Memory B cell (primary cell): ENCODE measurements around the gene LDB2.

ENCODE experiments used
- ATAC-seq: fragments of 150-1000 bp; cut with Tn5 transposase; 2 replicates; pipeline ENCODE4 v1.10.0; 2021; ENCODE audit warnings: low read depth, mild to moderate bottlenecking, moderate library complexity
- DNase-seq, 2 donors: peaks; one replicate each; pipeline ENCODE4 v3.0.0; 2022; ENCODE audit warnings: low spot score in 2 of 2
- H3K27ac Mint-ChIP-seq: one replicate; pipeline ENCODE4 v1.8.0; 2022; ENCODE audit warnings: mild to moderate bottlenecking, moderate library complexity, mixed read lengths
- H3K27me3 Mint-ChIP-seq: one replicate; pipeline ENCODE4 v1.8.0; 2022; ENCODE audit warnings: mixed read lengths
- H3K36me3 Mint-ChIP-seq: one replicate; pipeline ENCODE4 v1.8.0; 2022; ENCODE audit warnings: mild to moderate bottlenecking, mixed read lengths
- H3K4me1 Mint-ChIP-seq: one replicate; pipeline ENCODE4 v1.8.0; 2022; ENCODE audit warnings: mixed read lengths
- H3K4me3 Mint-ChIP-seq: one replicate; pipeline ENCODE4 v1.8.0; 2022; ENCODE audit warnings: mild to moderate bottlenecking, moderate library complexity, mixed read lengths
- H3K9me3 Mint-ChIP-seq: one replicate; pipeline ENCODE4 v1.8.0; 2022; ENCODE audit warnings: mixed read lengths

The LDB2 gene

GRCh38 chr4:16731776-16732380 is 166.6 kb downstream of the LDB2 start:
- no peaks in the 10 kb centered on the region for H3K27me3 Mint-ChIP-seq
- H3K36me3 Mint-ChIP-seq, result no peaks in the 10 kb centered on the region
- DNase-seq (no peak), ATAC-seq (no peak)
- H3K27ac Mint-ChIP-seq, result no peak overlapping the region
- no peak overlapping the region for H3K4me3 Mint-ChIP-seq
- no peaks in the 10 kb centered on the region for H3K4me1 Mint-ChIP-seq
- peaks cover 4% of the 10 kb centered on the region for H3K9me3 Mint-ChIP-seq

DNA sequence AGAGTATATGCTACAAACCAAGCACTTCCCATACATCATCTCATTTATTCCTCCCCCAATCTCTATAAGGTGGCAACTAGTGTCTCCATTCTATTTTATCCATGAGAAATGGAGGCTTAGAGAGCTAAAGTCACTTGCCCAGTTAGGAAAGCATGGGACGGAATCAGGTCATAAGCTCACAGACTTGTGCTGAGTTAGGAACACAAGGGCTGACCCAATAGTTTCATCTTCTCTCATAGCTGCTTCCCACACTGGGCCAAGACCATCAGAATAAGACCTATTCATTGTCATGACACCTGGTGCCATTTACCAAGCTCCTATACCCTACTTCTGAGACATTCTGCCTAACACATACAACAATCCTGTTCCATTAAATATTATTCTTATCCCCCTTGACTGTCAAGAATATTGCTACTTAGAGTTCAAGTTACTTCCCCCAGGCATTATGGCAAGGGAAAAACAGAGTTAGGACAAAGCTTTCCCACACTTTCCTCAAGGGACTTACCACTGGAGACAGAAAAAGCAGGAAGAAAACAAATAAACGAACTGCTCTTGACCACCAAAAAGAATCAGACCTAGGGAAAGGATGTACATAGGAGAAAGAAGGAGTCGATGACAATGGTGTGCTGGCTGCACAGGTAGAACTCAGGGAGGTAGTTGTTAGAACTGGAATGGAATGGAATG is 167.8 kb downstream of the LDB2 start:
- ATAC-seq (no peak), DNase-seq (no peak)
- Mint-ChIP-seq H3K27ac (no peak overlapping the region), H3K4me3 (no peak overlapping the region), H3K9me3 (peaks cover 3% of the 10 kb centered on the region), H3K36me3 (no peaks in the 10 kb centered on the region), H3K27me3 (no peaks in the 10 kb centered on the region), H3K4me1 (no peaks in the 10 kb centered on the region)

DNA sequence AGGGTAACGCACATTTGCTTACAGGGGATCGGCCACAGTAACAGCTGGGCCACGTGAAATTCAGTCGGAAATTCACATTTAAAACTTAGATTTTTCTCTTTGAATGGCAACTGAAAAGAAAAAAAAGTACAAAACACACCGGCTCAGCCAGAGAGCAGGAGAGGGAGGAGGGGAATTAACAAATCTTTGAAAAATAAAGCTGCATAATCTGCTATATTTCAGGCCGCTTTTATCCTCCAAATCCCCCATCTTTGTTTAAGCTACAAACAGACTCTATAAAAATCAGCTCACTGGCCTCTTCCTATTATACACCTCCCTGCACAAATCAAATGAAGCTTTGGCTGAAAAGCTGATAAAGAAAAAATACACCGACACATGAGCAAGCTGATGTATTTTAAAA is 169.1 kb downstream of the LDB2 start:
- H3K4me3 Mint-ChIP-seq, result no peak overlapping the region
- peaks cover 5% of the 10 kb centered on the region for H3K9me3 Mint-ChIP-seq
- no peaks in the 10 kb centered on the region for H3K36me3 Mint-ChIP-seq

GRCh38 chr4:16728849-16729248 is 169.6 kb downstream of the LDB2 start:
- DNase-seq, result no peak
- H3K9me3 Mint-ChIP-seq, result peaks cover 5% of the 10 kb centered on the region
- H3K4me1 Mint-ChIP-seq, result no peaks in the 10 kb centered on the region
- no peaks in the 10 kb centered on the region for H3K27me3 Mint-ChIP-seq
- ATAC-seq, result no peak
- H3K27ac Mint-ChIP-seq, result no peak overlapping the region
- no peak overlapping the region for H3K4me3 Mint-ChIP-seq
- no peaks in the 10 kb centered on the region for H3K36me3 Mint-ChIP-seq

More for the DNA sequence above, 169.1 kb downstream of the LDB2 start:
- no peak for DNase-seq
- ATAC-seq, result no peak
- no peak overlapping the region for H3K27ac Mint-ChIP-seq
- no peaks in the 10 kb centered on the region for H3K27me3 Mint-ChIP-seq
- H3K4me1 Mint-ChIP-seq, result no peaks in the 10 kb centered on the region

- Mint-ChIP-seq H3K9me3 (peaks cover 7% of the 10 kb centered on the region), H3K27me3 (no peaks in the 10 kb centered on the region), H3K27ac (no peak overlapping the region), H3K36me3 (no peaks in the 10 kb centered on the region), H3K4me3 (no peak overlapping the region), H3K4me1 (no peaks in the 10 kb centered on the region)
- ATAC-seq, result no peak
- DNase-seq, result no peak
Measured at GRCh38 chr4:16728111-16728510, 170.3 kb downstream of the LDB2 start.

- no peak for DNase-seq
- no peaks in the 10 kb centered on the region for H3K27me3 Mint-ChIP-seq
- H3K36me3 Mint-ChIP-seq, result no peaks in the 10 kb centered on the region
- no peaks in the 10 kb centered on the region for H3K4me1 Mint-ChIP-seq
- no peak overlapping the region for H3K4me3 Mint-ChIP-seq
- no peak overlapping the region for H3K27ac Mint-ChIP-seq
- ATAC-seq, result no peak
- H3K9me3 Mint-ChIP-seq, result peaks cover 8% of the 10 kb centered on the region
Measured at GRCh38 chr4:16727218-16727617, 171.2 kb downstream of the LDB2 start.

DNA sequence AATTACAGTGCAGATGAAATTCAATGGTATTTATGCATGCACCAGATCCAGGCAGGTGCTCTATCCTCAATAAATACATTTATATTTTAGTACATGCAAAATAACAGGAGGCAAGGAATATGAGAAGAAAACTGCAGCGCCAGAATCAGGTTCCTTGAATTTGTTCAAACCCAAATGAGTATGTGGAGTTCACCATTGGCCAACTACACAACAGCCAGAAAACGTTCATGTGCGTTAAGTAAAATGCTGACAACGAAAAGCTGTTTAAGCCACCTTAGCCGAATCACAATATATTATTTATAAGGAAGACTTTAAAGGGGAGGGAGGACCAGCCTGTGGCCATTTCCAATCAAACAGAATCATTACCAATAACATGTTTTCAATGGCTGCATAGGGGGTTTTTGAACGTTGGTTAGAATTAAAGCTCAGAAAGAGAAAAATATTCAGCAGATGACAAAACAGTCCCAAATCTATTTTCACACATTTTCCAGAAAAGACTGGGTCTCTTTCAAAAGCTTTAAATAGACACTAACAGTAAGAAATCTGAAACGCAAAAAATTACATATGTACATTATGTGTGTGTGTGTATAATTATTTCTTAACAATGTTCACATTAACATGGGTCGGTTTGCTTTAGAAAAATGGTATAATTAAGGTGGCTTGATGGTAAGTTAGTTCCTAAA is 171.9 kb downstream of the LDB2 start:
- peaks cover 8% of the 10 kb centered on the region for H3K9me3 Mint-ChIP-seq
- H3K27me3 Mint-ChIP-seq, result no peaks in the 10 kb centered on the region
- DNase-seq (no peak), ATAC-seq (no peak)
- H3K27ac Mint-ChIP-seq, result no peak overlapping the region
- no peaks in the 10 kb centered on the region for H3K36me3 Mint-ChIP-seq
- no peak overlapping the region for H3K4me3 Mint-ChIP-seq
- no peaks in the 10 kb centered on the region for H3K4me1 Mint-ChIP-seq

GRCh38 chr4:16725252-16725651 is 173.2 kb downstream of the LDB2 start:
- no peak for ATAC-seq
- no peaks in the 10 kb centered on the region for H3K36me3 Mint-ChIP-seq
- H3K4me1 Mint-ChIP-seq, result no peaks in the 10 kb centered on the region
- H3K27me3 Mint-ChIP-seq, result no peaks in the 10 kb centered on the region
- no peak for DNase-seq
- H3K27ac Mint-ChIP-seq, result no peak overlapping the region
- H3K9me3 Mint-ChIP-seq, result peaks cover 8% of the 10 kb centered on the region
- no peak overlapping the region for H3K4me3 Mint-ChIP-seq

- no peaks in the 10 kb centered on the region for H3K36me3 Mint-ChIP-seq
- H3K27me3 Mint-ChIP-seq, result no peaks in the 10 kb centered on the region
- no peak overlapping the region for H3K27ac Mint-ChIP-seq
- peaks cover 7% of the 10 kb centered on the region for H3K9me3 Mint-ChIP-seq
- H3K4me3 Mint-ChIP-seq, result no peak overlapping the region
- ATAC-seq, result no peak
- no peak for DNase-seq
- no peaks in the 10 kb centered on the region for H3K4me1 Mint-ChIP-seq
Measured at GRCh38 chr4:16722416-16722815, 176.0 kb downstream of the LDB2 start.

DNA sequence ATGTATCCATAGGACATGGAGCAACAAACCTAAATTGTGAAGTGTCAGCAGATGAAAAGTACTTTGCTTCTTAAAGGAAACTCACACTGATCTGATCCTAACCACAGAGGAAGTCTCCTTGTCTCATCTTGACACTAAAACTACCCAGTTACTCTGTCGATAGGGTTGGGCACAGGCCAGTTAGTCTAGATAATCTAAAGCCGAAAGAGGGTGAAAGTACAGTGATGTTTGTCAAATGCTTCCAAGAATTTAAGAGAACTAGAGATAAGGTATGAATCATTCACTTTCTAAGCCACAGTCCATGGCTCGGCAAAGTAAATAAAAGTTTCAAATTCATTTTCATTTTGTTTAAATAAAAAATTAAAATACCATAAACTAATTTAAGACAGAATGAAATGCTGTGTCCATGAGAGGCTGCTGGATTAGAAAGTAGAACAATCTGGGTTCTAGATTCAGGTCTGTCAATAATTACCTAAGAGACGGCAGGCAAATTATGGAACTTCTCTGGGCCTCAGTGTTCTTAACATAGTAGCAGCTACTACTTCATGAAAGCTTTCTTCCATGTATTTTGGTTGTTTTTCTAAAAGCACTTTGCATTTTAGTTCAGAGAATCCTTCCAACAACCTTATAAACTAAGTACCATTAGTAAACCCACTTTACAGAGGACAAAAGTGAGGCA is 176.7 kb downstream of the LDB2 start:
- H3K4me3 Mint-ChIP-seq, result no peak overlapping the region
- H3K27ac Mint-ChIP-seq, result no peak overlapping the region
- H3K9me3 Mint-ChIP-seq, result peaks cover 7% of the 10 kb centered on the region
- H3K36me3 Mint-ChIP-seq, result no peaks in the 10 kb centered on the region
- no peaks in the 10 kb centered on the region for H3K4me1 Mint-ChIP-seq
- H3K27me3 Mint-ChIP-seq, result no peaks in the 10 kb centered on the region
- DNase-seq (no peak), ATAC-seq (no peak)

DNA sequence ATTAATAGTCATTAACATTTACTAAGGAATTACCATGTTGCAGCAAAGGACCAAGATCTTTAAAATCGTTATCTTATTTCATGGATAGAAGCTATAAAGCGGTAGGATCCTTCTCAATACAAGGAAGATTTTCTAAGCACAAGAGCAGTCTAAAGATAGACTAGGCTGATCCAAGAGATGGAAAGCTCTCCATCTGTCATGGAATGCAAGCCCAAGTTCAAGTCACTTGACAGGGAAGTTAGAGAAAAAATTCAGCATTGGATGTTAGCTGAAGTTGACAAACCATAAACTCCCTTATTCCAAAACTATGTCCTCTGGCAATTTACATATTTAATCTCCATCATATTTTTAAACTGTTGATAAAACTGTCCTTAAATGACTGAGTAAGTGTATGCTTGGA is 177.7 kb downstream of the LDB2 start:
- H3K4me3 Mint-ChIP-seq, result no peak overlapping the region
- no peaks in the 10 kb centered on the region for H3K4me1 Mint-ChIP-seq
- H3K27me3 Mint-ChIP-seq, result no peaks in the 10 kb centered on the region
- no peak for DNase-seq
- ATAC-seq, result no peak
- H3K9me3 Mint-ChIP-seq, result peaks cover 7% of the 10 kb centered on the region
- no peak overlapping the region for H3K27ac Mint-ChIP-seq
- no peaks in the 10 kb centered on the region for H3K36me3 Mint-ChIP-seq

DNA sequence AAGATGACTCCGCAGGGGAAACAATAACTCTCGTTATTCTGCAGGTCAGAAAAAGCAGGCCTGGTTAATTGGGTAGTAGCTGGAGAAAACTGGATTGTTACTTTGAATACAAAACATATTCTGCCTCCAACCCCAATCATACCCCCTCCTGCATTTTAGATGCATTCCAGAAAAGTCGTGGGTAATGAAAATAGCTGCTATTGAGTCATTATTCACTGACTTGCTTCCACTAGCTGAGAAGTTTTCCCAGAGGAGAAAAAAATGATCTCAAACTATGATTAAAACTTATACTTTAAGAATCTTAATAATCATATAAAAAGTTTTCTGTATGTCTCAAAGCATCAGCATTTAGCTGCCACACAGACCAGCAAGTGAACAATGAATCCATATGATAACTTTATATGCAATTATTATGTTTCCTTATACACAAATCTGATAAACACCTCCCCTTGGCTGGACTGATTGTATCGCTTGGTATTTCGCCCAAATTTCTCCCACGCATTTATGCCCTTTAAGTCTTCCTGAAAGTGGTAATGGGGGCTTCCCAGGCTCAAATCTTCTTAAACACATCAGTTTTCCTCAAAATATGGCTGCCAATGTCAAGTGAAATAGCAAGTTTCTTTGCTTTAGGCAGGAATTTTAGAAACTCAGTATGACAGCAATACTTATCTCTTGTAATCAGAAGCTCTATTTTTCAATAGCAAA is 181.0 kb downstream of the LDB2 start:
- Mint-ChIP-seq H3K36me3 (no peaks in the 10 kb centered on the region), H3K4me1 (no peaks in the 10 kb centered on the region), H3K27me3 (no peaks in the 10 kb centered on the region), H3K27ac (no peak overlapping the region), H3K9me3 (peaks cover 4% of the 10 kb centered on the region), H3K4me3 (no peak overlapping the region)
- DNase-seq (no peak), ATAC-seq (no peak)

DNA sequence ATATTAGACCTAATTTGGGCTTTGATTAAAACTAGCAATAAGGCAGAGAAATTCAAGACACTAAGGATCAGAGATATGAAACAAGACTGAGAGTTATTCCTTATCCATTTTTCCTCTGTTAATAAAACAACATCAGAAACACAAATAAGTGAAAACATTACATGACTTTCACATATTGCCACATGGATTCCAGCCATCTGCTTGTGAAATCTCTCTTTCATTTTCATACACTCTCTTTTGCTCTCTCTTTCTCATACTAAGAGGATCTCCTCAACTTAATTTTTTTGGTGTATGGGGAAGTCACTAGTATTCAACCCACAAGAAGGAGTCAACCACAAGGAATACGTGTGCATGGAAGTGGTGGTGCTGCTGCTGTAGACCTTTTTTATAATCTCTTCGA is 183.0 kb downstream of the LDB2 start:
- no peak overlapping the region for H3K27ac Mint-ChIP-seq
- DNase-seq (no peak), ATAC-seq (no peak)
- no peaks in the 10 kb centered on the region for H3K4me1 Mint-ChIP-seq
- H3K9me3 Mint-ChIP-seq, result peaks cover 4% of the 10 kb centered on the region
- H3K4me3 Mint-ChIP-seq, result no peak overlapping the region
- H3K36me3 Mint-ChIP-seq, result no peaks in the 10 kb centered on the region
- H3K27me3 Mint-ChIP-seq, result no peaks in the 10 kb centered on the region

- ATAC-seq (no peak), DNase-seq (no peak)
- H3K4me3 Mint-ChIP-seq, result no peak overlapping the region
- no peaks in the 10 kb centered on the region for H3K27me3 Mint-ChIP-seq
- no peaks in the 10 kb centered on the region for H3K36me3 Mint-ChIP-seq
- H3K27ac Mint-ChIP-seq, result no peak overlapping the region
- no peaks in the 10 kb centered on the region for H3K4me1 Mint-ChIP-seq
- H3K9me3 Mint-ChIP-seq, result peaks cover 2% of the 10 kb centered on the region
Measured at GRCh38 chr4:16714191-16714590, 184.3 kb downstream of the LDB2 start.
